ENCODE measurements around the gene CDH23. TPM values are rescaled to one million over a fixed set of nuclear protein-coding genes. Genes with fewer than 3 reads are reported as not detected.

The CDH23 gene
- total and polyA plus RNA-seq, 10 of the 15 experiments (the other 5 are each of a cell fraction or from before 2014, with no cell fraction given): 0.09 to 0.40 (median 0.15) TPM; not detected in 1

GRCh38 chr10:71483885-71484751, 87.4 kb downstream of the CDH23 start:
- no peaks in the 10 kb centered on the region for H3K36me3 ChIP-seq (ENCODE audit: control insufficient read depth in 2 of 2, insufficient read depth in 2 of 2, low read length in 1 of 2)
- H4K20me1 ChIP-seq (ENCODE audit: control insufficient read depth, insufficient read depth): no peaks in the 10 kb centered on the region
- ATAC-seq (no peak), FAIRE-seq (no peak), DNase-seq (ENCODE audit: low read depth, low spot score) (no peak)
- in situ Hi-C loops (cut with MboI) (no loop called here), intact Hi-C loops (cut with micrococcal nuclease; ENCODE audit: unreplicated experiment) (loop anchor here (10.0 kb wide), 1 partner anchor 169 kb away; the partner anchor contains the start of gene SLC29A3)
- H3K4me1 ChIP-seq (ENCODE audit: control insufficient read depth, insufficient read depth, low read length): no peaks in the 10 kb centered on the region
- H3K27ac ChIP-seq (ENCODE audit: control insufficient read depth, insufficient read depth): no peak overlapping the region
- H3K79me2 ChIP-seq (ENCODE audit: control insufficient read depth, insufficient read depth, low read length): no peaks in the 10 kb centered on the region
- H2AFZ ChIP-seq (ENCODE audit: control insufficient read depth, low read depth, low read length): no peak overlapping the region
- ChIA-PET RAD21 (ENCODE audit: unreplicated experiment) (no interaction called here), SMC1A (ENCODE audit: uncharacterized antibody, unreplicated experiment) (interaction anchor here (0.9 kb wide), 1 partner anchor 9 kb away, joined by 3 read pairs; no protein-coding TSS in a partner anchor), POLR2A (no interaction called here), CTCF (interaction anchor here (0.9 to 8.6 kb wide), 2 partner anchors 86 to 168 kb away, joined by 3 to 66 read pairs; no protein-coding TSS in a partner anchor)
- TF ChIP-seq CREB1 (IDR thresholded peaks at IDR 0.05; ENCODE audit: low read depth) (no peak), GATAD2B (conservative IDR thresholded peaks at IDR 0.05; ENCODE audit: low read depth) (no peak), IKZF1 (conservative IDR thresholded peaks at IDR 0.05) (no peak), BACH1 (IDR thresholded peaks at IDR 0.05; ENCODE audit: borderline replicate concordance) (no peak), RUNX3 (IDR thresholded peaks at IDR 0.05; ENCODE audit: low read length) (no peak), REST (IDR thresholded peaks at IDR 0.05; ENCODE audit: low read depth, low read length) (no peak), NR2C1 (IDR thresholded peaks at IDR 0.05) (no peak), SPI1 (IDR thresholded peaks at IDR 0.05; ENCODE audit: borderline replicate concordance, insufficient read depth, low read depth, low read length) (no peak), E4F1 (IDR thresholded peaks at IDR 0.05; ENCODE audit: borderline replicate concordance, partially characterized antibody) (no peak), POU2F2 (IDR thresholded peaks at IDR 0.05; ENCODE audit: borderline replicate concordance, low read depth, low read length) (no peak), NR2F1 (conservative IDR thresholded peaks at IDR 0.05) (no peak), MTA3 (IDR thresholded peaks at IDR 0.05; ENCODE audit: borderline replicate concordance, low read length) (no peak)
- no TSS peak for BruUV-seq (replicated peaks)
- WGBS (ENCODE audit: insufficient coverage, insufficient replicate concordance, low lambda C conversion rate, missing lambda C conversion rate): 30% methylated on average over 22 of the region's 22 CpGs
- peaks cover under 1 to 4% of the 10 kb centered on the region in 2 experiments; a peak in 1 of 4 replicates for H3K27me3 ChIP-seq (replicated peaks in 1 of 2; ENCODE audit: control insufficient read depth in 2 of 2, insufficient read depth in 2 of 2, low read length in 1 of 2)
- H3K9ac ChIP-seq (ENCODE audit: control insufficient read depth, insufficient read depth, low read length): no peak overlapping the region
- no peaks in the 10 kb centered on the region; the same call in 2 of the 3 replicates for H3K9me3 ChIP-seq (replicated peaks; ENCODE audit: control insufficient read depth, insufficient read depth, low read length)
- H3K4me3 ChIP-seq: no peak overlapping the region
- no peak overlapping the region for H3K4me2 ChIP-seq (ENCODE audit: control insufficient read depth, insufficient read depth)

Measured in GM12878 (cell line).